Heart right ventricle (tissue), 16 donors: ENCODE measurements around the gene PTPRN2. TPM values are rescaled to one million over a fixed set of nuclear protein-coding genes. Genes with fewer than 3 reads are reported as not detected.

Experiments
- ATAC-seq, 8 donors: fragments of 200-7000 bp; cut with Tn5 transposase; one replicate each; pipeline ENCODE4 v1.9.1; 2020; ENCODE audit warnings: mild to moderate bottlenecking in 8 of 8, moderate library complexity in 8 of 8, moderate number of reproducible peaks in 1 of 8
- DNase-seq, 2 donors: peaks; one replicate each; pipeline ENCODE4 v3.0.0-alpha.2; 2020
- H3K27ac ChIP-seq, 10 donors: fragments of 200-600 bp; sonication (generic) in 2 of 10; one replicate each; pipeline versions ENCODE4 v1.5.0 to v1.8.0; 2020 to 2022; ENCODE audit warnings: mild to moderate bottlenecking in 3 of 10
- H3K27me3 ChIP-seq, 7 donors: fragments of 200-600 bp; one replicate each; pipeline ENCODE4 v1.8.0; 2021 to 2022; ENCODE audit warnings: mild to moderate bottlenecking in 2 of 7
- H3K36me3 ChIP-seq, 9 donors: fragments of 200-600 bp; sonication (generic) in 1 of 9; one replicate each; pipeline versions ENCODE4 v1.5.0 to v1.8.0; 2020 to 2022; ENCODE audit warnings: mild to moderate bottlenecking in 2 of 9
- H3K4me1 ChIP-seq, 9 donors: fragments of 200-600 bp; sonication (generic) in 1 of 9; one replicate each; pipeline versions ENCODE4 v1.5.0 to v1.8.0; 2020 to 2022; ENCODE audit warnings: mild to moderate bottlenecking in 4 of 9
- H3K4me3 ChIP-seq, 10 donors: fragments of 200-600 bp; sonication (generic) in 2 of 10; one replicate each; pipeline versions ENCODE4 v1.5.0 to v1.8.0; 2020 to 2022; ENCODE audit warnings: mild to moderate bottlenecking in 7 of 10, moderate library complexity in 2 of 10
- H3K9me3 ChIP-seq, 11 donors: fragments of 200-600 bp in 10 of 11; sonication (generic) in 2 of 11; one replicate each; pipeline versions ENCODE4 v1.5.0 to v1.8.0; 2013 to 2022; ENCODE audit warnings: mild to moderate bottlenecking in 2 of 11, control low read depth in 1 of 11, moderate library complexity in 1 of 11
- CTCF ChIP-seq, 9 donors: fragments of 200-600 bp; sonication (generic) in 2 of 9; IDR thresholded peaks; one replicate each; pipeline versions ENCODE4 v1.5.0 to v1.8.0; 2021 to 2022; ENCODE audit warnings: antibody characterized with exemption in 9 of 9, mild to moderate bottlenecking in 5 of 9, moderate library complexity in 1 of 9
- WGBS, 2 donors: extraction: QIAGEN DNeasy Blood & Tissue Kit; methylation state at CpG; one replicate each; pipeline ENCODE4 v1.1.7; 2013; ENCODE audit warnings: inconsistent platforms in 1 of 2; 5-methylcytosine and 5-hydroxymethylcytosine counted together
- intact Hi-C, 10 donors: fragments of 100-400 bp; cut with DNase I; formaldehyde crosslinking; loops; one replicate each; pipeline versions ENCODE4 v1.11.1 to v1.14.2; 2022
- polyA plus RNA-seq, 2 donors: library from polyadenylated mRNA; stranded (reverse); fragments of 200-250 nt; gene quantifications; one replicate each; pipeline ENCODE4 v1.2.3, GENCODE V29; 2013
- total RNA-seq, 10 donors: library from RNA; stranded (reverse); fragmentation: NEBNext Ultra II Directional in 3 of 10; extraction: Animal tissue kit (Norgen Biotek cat#: 25700) in 3 of 10; gene quantifications; one replicate each; pipeline versions ENCODE4 v1.2.1 to v1.2.4, GENCODE V29; 2021 to 2023
- donor health status: Arrhythmogenic right ventricular cardiomyopathy.
- donor health status: ischemic (EF 13 %, LVEDD 7.1; RV severe dilation, severe dysfunction).
- donor health status: healthy with polysubstance abuse.
- donor health status: DM: no; HTN: yes; CAD: no.
- donor health status: DM: no; HTN: no; CAD: no.
- donor health status: ischemic (EF 25% LVEDD 6.9; RV normal size, moderate dysfunction).
- donor health status: ischemic (EF 25% LVEDD 5.7; RV mildly dilated, moderate dysfunction).
- donor health status: healthy.
- donor health status: DM: yes; HTN: yes; CAD: no.
- donor health status: Ischemic cardiomyopathy.
- donor health status: ischemic (EF 35%, LVEDD 5.7; RV mildly dilated, moderate dysfunction).
- donor health status: nonischemic (EF 11% LVEDD 7.7; RV severe dilation, severe dysfunction).
- donor health status: DM: yes; HTN: yes; CAD: no.
- donor health status: PGD.
- donor health status: ischemic (EF 29% LVEDD 5.4; RV normal size, mild dysfunction).
- donor health status: nonischemic (EF 23%, LVEDD 6.1; RV moderate dilation, normal function).

Gene PTPRN2
- total and polyA plus RNA-seq, 12 donors, result 0.82 to 1.8 (median 1.3) TPM

GRCh38 chr7:157845203-157845835 is 742.3 kb downstream of the PTPRN2 start:
- intact Hi-C loops, result no loop called here
- TF ChIP-seq CTCF (IDR thresholded peaks at IDR 0.05), result no peak
- peaks cover 0 to 54% (median 23%) of the 10 kb centered on the region in 7 donors for H3K27me3 ChIP-seq
- no peak overlapping the region for H3K27ac ChIP-seq
- peaks cover 0 to 3% (median 0%) of the 10 kb centered on the region in 11 donors for H3K9me3 ChIP-seq
- no peak overlapping the region for H3K4me3 ChIP-seq
- WGBS, 2 donors, result 87% methylated on average over 21 of the region's 21 CpGs
- no peak for DNase-seq
- H3K4me1 ChIP-seq, result no peaks in the 10 kb centered on the region
- no peak for ATAC-seq
- H3K36me3 ChIP-seq, result no peaks in the 10 kb centered on the region

- H3K9me3 ChIP-seq, result peaks cover 0 to 4% (median 0%) of the 10 kb centered on the region in 11 donors
- no peaks in the 10 kb centered on the region for H3K36me3 ChIP-seq
- ATAC-seq, result no peak
- no peak for DNase-seq
- 85 to 87% methylated on average over 17 of the region's 17 CpGs for whole genome bisulfite sequencing, 2 donors
- intact Hi-C loops, result loop anchor here in 1 of 10 donors (1.0 kb wide), 1 partner anchor 43 kb away; no protein-coding TSS in a partner anchor
- no peaks in the 10 kb centered on the region for H3K4me1 ChIP-seq
- no peak overlapping the region for H3K4me3 ChIP-seq
- H3K27me3 ChIP-seq, result peaks cover 0 to 51% (median 23%) of the 10 kb centered on the region in 7 donors
- no peak overlapping the region for H3K27ac ChIP-seq
- TF ChIP-seq CTCF (IDR thresholded peaks at IDR 0.05), result no peak
Measured at GRCh38 chr7:157844611-157845010, 743.0 kb downstream of the PTPRN2 start.

GRCh38 chr7:157844141-157844540 is 743.5 kb downstream of the PTPRN2 start:
- ATAC-seq, result no peak
- H3K4me3 ChIP-seq, result no peak overlapping the region
- WGBS, 2 donors, result 74 to 89% methylated on average over 9 of the region's 9 CpGs

More at GRCh38 chr7:157844141-157844540, 743.5 kb downstream of the PTPRN2 start:
- TF ChIP-seq CTCF (IDR thresholded peaks at IDR 0.05), result no peak
- H3K36me3 ChIP-seq, result no peaks in the 10 kb centered on the region
- peaks cover 0 to 4% (median 0%) of the 10 kb centered on the region in 11 donors for H3K9me3 ChIP-seq
- H3K27ac ChIP-seq, result no peak overlapping the region
- peaks cover 0 to 51% (median 20%) of the 10 kb centered on the region in 7 donors for H3K27me3 ChIP-seq
- no peaks in the 10 kb centered on the region for H3K4me1 ChIP-seq
- intact Hi-C loops, result loop anchor here in 1 of 10 donors (1.0 kb wide), 1 partner anchor 43 kb away; no protein-coding TSS in a partner anchor
- no peak for DNase-seq
